Lower leg skin (tissue), 3 donors: ENCODE results near the gene DSG2.

ENCODE experiments used
- CTCF ChIP-seq, 3 donors: fragments of 450-650 bp; IDR thresholded peaks; one replicate each; pipeline ENCODE4 v1.5.1; 2016; ENCODE audit warnings: antibody characterized with exemption in 3 of 3, mild to moderate bottlenecking in 3 of 3, moderate library complexity in 2 of 3
- POLR2A ChIP-seq, 2 donors: fragments of 450-650 bp; IDR thresholded peaks; one replicate each; pipeline ENCODE4 v1.6.1; 2016 to 2017; ENCODE audit warnings: antibody characterized with exemption in 2 of 2, mild to moderate bottlenecking in 1 of 2, moderate library complexity in 1 of 2

GRCh38 chr18:31451625-31452024, 46.4 kb upstream of the DSG2 start:
- TF ChIP-seq POLR2A (IDR thresholded peaks at IDR 0.05) (no peak), CTCF (IDR thresholded peaks at IDR 0.05) (no peak)
